ENCODE measurements around the gene ZDHHC9. TPM values are rescaled to one million over a fixed set of nuclear protein-coding genes. Genes with fewer than 3 reads are reported as not detected.

ZDHHC9 gene
- total and polyA plus RNA-seq, 12 donors, result 4.2 to 22.8 (median 11.4) TPM

- no peak for ATAC-seq
These were observed 53.5 kb downstream of the ZDHHC9 start for GRCh38 chrX:129790146-129790545.

DNA sequence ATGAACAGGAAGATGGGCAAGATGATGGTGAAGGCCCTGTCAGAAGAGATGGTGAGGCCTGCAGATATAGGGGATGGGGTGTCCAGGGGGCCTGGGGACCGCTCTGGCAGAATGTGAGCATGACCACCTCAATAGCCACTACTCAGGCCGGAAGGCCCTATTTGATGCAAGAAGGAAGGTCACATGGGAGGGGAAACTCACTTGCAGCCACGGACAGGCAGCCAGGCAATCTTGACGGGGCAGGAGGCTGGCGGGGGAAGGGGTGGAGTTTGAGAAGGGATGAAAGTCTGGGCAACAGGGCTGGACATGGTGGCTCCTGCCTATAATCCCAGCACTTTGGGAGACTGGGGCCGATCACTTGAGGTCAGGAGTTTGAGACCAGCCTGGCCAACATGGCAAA lies 55.2 kb downstream of the ZDHHC9 start:
- ATAC-seq, result no peak
- Histone ChIP-seq H3K4me3 (no peak overlapping the region), H3K36me3 (peaks cover 0 to 57% (median 0%) of the 10 kb centered on the region in 9 donors), H3K4me1 (peaks cover 0 to 13% (median 0%) of the 10 kb centered on the region in 9 donors), H3K27me3 (no peaks in the 10 kb centered on the region), H3K9me3 (no peaks in the 10 kb centered on the region), H3K27ac (no peak overlapping the region)
- TF ChIP-seq, protein P1, sequence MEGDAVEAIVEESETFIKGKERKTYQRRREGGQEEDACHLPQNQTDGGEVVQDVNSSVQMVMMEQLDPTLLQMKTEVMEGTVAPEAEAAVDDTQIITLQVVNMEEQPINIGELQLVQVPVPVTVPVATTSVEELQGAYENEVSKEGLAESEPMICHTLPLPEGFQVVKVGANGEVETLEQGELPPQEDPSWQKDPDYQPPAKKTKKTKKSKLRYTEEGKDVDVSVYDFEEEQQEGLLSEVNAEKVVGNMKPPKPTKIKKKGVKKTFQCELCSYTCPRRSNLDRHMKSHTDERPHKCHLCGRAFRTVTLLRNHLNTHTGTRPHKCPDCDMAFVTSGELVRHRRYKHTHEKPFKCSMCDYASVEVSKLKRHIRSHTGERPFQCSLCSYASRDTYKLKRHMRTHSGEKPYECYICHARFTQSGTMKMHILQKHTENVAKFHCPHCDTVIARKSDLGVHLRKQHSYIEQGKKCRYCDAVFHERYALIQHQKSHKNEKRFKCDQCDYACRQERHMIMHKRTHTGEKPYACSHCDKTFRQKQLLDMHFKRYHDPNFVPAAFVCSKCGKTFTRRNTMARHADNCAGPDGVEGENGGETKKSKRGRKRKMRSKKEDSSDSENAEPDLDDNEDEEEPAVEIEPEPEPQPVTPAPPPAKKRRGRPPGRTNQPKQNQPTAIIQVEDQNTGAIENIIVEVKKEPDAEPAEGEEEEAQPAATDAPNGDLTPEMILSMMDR (IDR thresholded peaks at IDR 0.05), result no peak
- 84 to 88% methylated on average over 5 to 6 of the region's 6 CpGs for WGBS, 2 donors
- intact Hi-C loops (cut with DNase I), result no loop called here
- no peak for DNase-seq

More at GRCh38 chrX:129790146-129790545, 53.5 kb downstream of the ZDHHC9 start:
- H3K36me3 ChIP-seq, result peaks cover 0 to 71% (median 0%) of the 10 kb centered on the region in 9 donors
- TF ChIP-seq, protein P1 (IDR thresholded peaks at IDR 0.05), result no peak
- 86 to 88% methylated on average over 3 of the region's 3 CpGs for WGBS, 2 donors
- H3K27ac ChIP-seq, result no peak overlapping the region
- no peak for DNase-seq
- intact Hi-C loops (cut with DNase I), result no loop called here
- peaks cover 0 to 10% (median 0%) of the 10 kb centered on the region in 9 donors for H3K4me1 ChIP-seq
- H3K27me3 ChIP-seq, result no peaks in the 10 kb centered on the region
- no peaks in the 10 kb centered on the region for H3K9me3 ChIP-seq
- H3K4me3 ChIP-seq, result no peak overlapping the region

- no peak overlapping the region for H3K27ac ChIP-seq
- no peak overlapping the region for H3K4me3 ChIP-seq
- intact Hi-C loops (cut with DNase I), result no loop called here
- no peaks in the 10 kb centered on the region for H3K27me3 ChIP-seq
- ATAC-seq (no peak), DNase-seq (no peak)
- peaks cover 0 to 50% (median 0%) of the 10 kb centered on the region in 9 donors for H3K36me3 ChIP-seq
- H3K9me3 ChIP-seq, result no peaks in the 10 kb centered on the region
- 83 to 90% methylated on average over 9 to 11 of the region's 11 CpGs for WGBS, 2 donors
- TF ChIP-seq, protein P1 (IDR thresholded peaks at IDR 0.05), result no peak
- peaks cover 0 to 20% (median 0%) of the 10 kb centered on the region in 9 donors for H3K4me1 ChIP-seq
These were observed 56.2 kb downstream of the ZDHHC9 start for GRCh38 chrX:129787336-129788055.

- TF ChIP-seq, protein P1 (IDR thresholded peaks at IDR 0.05), result no peak
- intact Hi-C loops (cut with DNase I), result no loop called here
- WGBS, 2 donors, result 50 to 67% methylated on average over 3 of the region's 3 CpGs
- no peaks in the 10 kb centered on the region for H3K27me3 ChIP-seq
- no peak for ATAC-seq
- peak overlapping the region in 1 of 10 donors; percentile 20 for H3K27ac ChIP-seq
- DNase-seq, result no peak
- H3K4me1 ChIP-seq, result peaks cover 0 to 20% (median 0%) of the 10 kb centered on the region in 9 donors
- peaks cover 0 to 37% (median 0%) of the 10 kb centered on the region in 9 donors for H3K36me3 ChIP-seq
- H3K9me3 ChIP-seq, result no peaks in the 10 kb centered on the region
- H3K4me3 ChIP-seq, result no peak overlapping the region
These were observed 57.5 kb downstream of the ZDHHC9 start for GRCh38 chrX:129786210-129786651.

Measured in heart right ventricle (tissue), 16 donors.